HG03571 (cell line): ENCODE results near the gene TSGA10.

Source experiments
- ATAC-seq: cut with Tn5 transposase; IDR thresholded peaks from one replicate; pipeline ENCODE4 v1.9.1; 2021; ENCODE audit not compliant: unreplicated experiment

The TSGA10 gene

GRCh38 chr2:98948956-98949739 lies 205.6 kb downstream of the TSGA10 start:
- ATAC-seq: no peak

GRCh38 chr2:98947554-98947953 lies 207.2 kb downstream of the TSGA10 start:
- no peak for ATAC-seq
